ENCODE measurements around the gene TECPR2.

The TECPR2 gene

GRCh38 chr14:102333795-102334705 lies 28.7 kb upstream of the TECPR2 start:
- no peak for DNase-seq (ENCODE audit: insufficient read length, low spot score)
- no peak for TF ChIP-seq CTCF (IDR thresholded peaks at IDR 0.05; ENCODE audit: insufficient read depth, missing control alignments)
- no peak for FAIRE-seq

- TF ChIP-seq CTCF (IDR thresholded peaks at IDR 0.05; ENCODE audit: insufficient read depth, missing control alignments), result no peak
- no peak for FAIRE-seq
- no peak for DNase-seq (ENCODE audit: insufficient read length, low spot score)
Observed at GRCh38 chr14:102335163-102335562, 27.6 kb upstream of the TECPR2 start.

- FAIRE-seq (no peak), DNase-seq (ENCODE audit: insufficient read length, low spot score) (no peak)
- TF ChIP-seq CTCF (IDR thresholded peaks at IDR 0.05; ENCODE audit: insufficient read depth, missing control alignments), result no peak
Observed at GRCh38 chr14:102338724-102339123, 24.0 kb upstream of the TECPR2 start.

- FAIRE-seq, result no peak
- DNase-seq (ENCODE audit: insufficient read length, low spot score), result no peak
- no peak for TF ChIP-seq CTCF (IDR thresholded peaks at IDR 0.05; ENCODE audit: insufficient read depth, missing control alignments)
Observed at GRCh38 chr14:102341566-102341965, 21.2 kb upstream of the TECPR2 start.

GRCh38 chr14:102342238-102342637 lies 20.5 kb upstream of the TECPR2 start:
- FAIRE-seq (no peak), DNase-seq (ENCODE audit: insufficient read length, low spot score) (no peak)
- no peak for TF ChIP-seq CTCF (IDR thresholded peaks at IDR 0.05; ENCODE audit: insufficient read depth, missing control alignments)

- FAIRE-seq (no peak), DNase-seq (ENCODE audit: insufficient read length, low spot score) (no peak)
- TF ChIP-seq CTCF (IDR thresholded peaks at IDR 0.05; ENCODE audit: insufficient read depth, missing control alignments), result no peak
Observed at GRCh38 chr14:102344084-102344483, 18.7 kb upstream of the TECPR2 start.

- TF ChIP-seq CTCF (IDR thresholded peaks at IDR 0.05; ENCODE audit: insufficient read depth, missing control alignments), result no peak
- FAIRE-seq, result no peak
- no peak for DNase-seq (ENCODE audit: insufficient read length, low spot score)
Observed at GRCh38 chr14:102344485-102344884, 18.3 kb upstream of the TECPR2 start.

Data from D721Med (cell line).